GM19099 (cell line): ENCODE data around the gene ACE.

Source experiments
- POLR2A ChIP-seq: IDR thresholded peaks from 3 replicates; pipeline ENCODE4 v1.6.1; 2011; ENCODE audit warnings: low read depth; ENCODE audit not compliant: insufficient read length; ENCODE audit errors: extremely low read depth

The ACE gene

DNA sequence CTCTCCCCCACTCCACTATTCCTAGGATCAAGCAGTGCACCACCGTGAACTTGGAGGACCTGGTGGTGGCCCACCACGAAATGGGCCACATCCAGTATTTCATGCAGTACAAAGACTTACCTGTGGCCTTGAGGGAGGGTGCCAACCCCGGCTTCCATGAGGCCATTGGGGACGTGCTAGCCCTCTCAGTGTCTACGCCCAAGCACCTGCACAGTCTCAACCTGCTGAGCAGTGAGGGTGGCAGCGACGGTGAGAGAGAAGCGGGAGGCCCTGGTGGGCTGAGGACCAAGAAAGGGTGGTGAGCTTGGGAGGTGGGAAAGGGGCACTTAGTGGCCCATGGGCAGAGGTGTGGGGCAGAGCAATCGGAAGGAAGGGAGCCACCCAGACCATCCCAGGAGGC lies 16.6 kb downstream of the ACE start:
- TF ChIP-seq POLR2A, result no peak

DNA sequence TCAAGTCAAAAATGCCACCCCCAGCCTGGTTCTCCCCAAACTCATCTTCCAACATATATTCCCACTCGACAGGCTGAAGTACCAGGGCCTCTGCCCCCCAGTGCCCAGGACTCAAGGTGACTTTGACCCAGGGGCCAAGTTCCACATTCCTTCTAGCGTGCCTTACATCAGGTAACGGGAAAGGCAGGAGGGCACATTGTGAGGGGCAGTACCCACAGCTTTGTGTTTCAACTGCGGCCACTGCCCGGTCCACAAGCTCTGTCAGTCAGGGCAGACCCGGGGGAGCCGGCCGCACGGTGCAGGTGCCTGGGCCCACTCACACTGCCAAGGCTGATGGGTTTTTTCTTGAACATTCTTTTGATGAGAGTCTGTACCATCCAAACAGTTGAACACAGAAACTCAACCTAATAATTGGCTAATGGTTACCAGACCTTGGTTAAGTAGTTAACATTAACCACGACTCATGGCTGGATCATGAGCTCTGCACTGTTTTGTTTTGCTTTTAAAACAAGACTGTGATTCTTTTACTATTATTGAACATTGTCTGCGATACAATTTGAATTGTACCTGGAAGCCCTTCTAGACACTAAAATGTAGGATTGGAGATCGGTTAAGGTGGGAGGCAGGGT lies 17.6 kb downstream of the ACE start:
- TF ChIP-seq POLR2A, result no peak

DNA sequence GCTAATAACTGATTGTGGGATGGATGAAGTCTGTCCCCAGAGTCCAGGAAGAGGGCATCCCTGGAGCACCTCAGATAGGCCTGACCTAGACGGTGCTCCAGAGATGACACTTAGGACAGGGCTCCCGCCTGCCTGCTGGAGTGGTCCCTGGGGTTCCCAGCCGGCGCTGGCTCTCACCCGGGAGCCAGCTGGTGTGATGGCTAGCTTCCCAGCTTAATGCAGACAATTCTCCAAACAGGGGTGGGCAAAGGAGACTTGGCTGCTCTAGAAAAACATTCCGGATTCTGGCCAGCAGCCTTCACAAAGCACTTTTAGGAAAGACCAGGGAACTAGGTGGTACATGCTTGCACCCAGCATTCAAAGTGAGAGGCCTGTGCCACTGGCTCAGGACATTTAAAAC lies 18.6 kb downstream of the ACE start:
- TF ChIP-seq POLR2A, result no peak

DNA sequence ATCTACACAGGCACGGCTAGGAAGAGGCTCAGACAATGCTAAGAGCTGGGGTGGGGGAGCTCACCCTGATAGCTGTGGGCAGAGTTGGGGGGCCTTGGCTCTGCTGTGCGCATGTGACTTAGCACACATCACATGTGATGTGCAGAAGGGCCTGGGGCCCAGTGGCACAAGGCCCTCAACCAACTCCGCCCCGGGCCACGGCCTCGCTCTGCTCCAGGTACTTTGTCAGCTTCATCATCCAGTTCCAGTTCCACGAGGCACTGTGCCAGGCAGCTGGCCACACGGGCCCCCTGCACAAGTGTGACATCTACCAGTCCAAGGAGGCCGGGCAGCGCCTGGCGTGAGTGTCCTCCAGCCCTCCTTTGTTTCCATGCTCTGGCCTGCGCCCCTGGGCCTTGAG lies 19.3 kb downstream of the ACE start:
- TF ChIP-seq POLR2A, result no peak

DNA sequence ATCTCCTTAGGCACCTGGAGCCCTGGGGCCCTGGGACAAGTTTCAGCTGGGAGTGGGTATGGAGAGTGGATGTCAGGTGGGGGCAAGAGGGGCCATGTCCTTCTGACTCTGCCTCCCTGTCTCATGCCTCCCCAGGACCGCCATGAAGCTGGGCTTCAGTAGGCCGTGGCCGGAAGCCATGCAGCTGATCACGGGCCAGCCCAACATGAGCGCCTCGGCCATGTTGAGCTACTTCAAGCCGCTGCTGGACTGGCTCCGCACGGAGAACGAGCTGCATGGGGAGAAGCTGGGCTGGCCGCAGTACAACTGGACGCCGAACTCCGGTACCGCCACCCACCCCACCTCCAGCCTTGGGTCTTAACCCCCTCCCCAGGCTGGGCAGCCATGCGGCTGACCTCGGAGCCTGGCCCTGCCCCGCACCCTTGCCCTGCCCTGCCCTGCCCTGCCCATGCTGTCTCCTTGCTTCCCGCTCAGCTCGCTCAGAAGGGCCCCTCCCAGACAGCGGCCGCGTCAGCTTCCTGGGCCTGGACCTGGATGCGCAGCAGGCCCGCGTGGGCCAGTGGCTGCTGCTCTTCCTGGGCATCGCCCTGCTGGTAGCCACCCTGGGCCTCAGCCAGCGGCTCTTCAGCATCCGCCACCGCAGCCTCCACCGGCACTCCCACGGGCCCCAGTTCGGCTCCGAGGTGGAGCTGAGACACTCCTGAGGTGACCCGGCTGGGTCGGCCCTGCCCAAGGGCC lies 20.0 kb downstream of the ACE start:
- TF ChIP-seq POLR2A, result no peak

DNA sequence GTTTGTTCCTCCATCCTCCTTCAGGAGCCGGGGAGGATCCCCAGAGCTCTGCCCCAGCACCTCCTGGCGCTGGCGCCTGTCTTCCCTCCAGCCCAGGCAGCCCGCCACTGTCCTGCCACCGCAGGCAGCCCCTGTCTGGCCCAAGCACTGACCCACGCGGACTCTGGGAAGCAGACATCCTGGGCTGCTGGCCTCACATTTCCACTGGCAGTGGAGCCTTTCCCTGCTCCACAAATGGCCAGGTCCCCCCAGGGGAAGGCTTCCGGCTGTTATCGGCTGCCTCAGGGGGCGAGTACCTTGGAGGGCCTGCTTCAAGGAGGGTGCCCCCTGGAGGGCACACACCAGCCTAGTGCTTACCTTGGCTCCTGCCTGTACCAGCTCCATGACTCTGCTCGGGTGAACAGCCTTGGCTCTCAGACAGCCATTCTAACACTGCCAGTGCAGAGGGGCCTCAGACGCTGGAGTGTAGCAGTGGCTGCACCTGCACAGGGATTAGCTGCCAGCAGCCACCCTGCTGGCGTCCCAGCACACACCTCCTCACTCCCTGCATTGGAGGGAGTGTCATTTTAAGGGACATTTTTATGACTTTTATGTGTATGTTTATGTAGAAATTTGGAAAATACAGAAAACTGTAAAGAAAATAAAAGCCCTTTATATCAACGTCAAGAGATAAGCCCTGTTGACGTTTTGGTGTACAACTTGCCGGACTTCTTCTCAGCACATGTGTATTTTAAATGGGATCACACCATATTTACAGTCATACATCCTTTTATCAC lies 21.0 kb downstream of the ACE start:
- TF ChIP-seq POLR2A, result no peak

DNA sequence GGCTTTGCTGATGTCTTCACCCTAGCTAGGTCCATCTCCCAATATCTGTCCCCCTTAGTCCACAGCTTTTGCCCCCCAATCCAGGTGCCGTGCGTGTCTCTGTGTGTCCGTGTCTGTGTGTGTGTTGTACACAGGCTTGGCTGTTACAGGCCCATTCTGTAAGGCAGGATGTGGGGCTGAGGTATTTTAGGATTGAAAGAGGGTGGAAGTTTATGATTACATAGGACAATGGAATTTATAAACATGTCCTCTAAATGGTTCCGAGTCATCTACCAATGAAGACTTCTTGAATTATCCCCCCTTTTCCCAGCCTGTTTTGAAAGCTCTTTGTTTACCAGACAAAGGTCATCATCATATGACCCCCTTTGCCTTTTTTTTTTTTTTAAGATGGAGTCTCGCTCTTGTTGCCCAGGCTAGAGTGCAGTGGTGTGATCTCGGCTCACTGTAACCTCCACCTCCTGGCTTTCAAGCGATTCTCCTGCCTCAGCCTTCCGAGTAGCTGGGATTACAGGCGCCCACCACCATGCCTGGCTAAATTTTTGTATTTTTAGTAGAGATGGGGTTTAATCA lies 21.9 kb downstream of the ACE start:
- no peak for TF ChIP-seq POLR2A

DNA sequence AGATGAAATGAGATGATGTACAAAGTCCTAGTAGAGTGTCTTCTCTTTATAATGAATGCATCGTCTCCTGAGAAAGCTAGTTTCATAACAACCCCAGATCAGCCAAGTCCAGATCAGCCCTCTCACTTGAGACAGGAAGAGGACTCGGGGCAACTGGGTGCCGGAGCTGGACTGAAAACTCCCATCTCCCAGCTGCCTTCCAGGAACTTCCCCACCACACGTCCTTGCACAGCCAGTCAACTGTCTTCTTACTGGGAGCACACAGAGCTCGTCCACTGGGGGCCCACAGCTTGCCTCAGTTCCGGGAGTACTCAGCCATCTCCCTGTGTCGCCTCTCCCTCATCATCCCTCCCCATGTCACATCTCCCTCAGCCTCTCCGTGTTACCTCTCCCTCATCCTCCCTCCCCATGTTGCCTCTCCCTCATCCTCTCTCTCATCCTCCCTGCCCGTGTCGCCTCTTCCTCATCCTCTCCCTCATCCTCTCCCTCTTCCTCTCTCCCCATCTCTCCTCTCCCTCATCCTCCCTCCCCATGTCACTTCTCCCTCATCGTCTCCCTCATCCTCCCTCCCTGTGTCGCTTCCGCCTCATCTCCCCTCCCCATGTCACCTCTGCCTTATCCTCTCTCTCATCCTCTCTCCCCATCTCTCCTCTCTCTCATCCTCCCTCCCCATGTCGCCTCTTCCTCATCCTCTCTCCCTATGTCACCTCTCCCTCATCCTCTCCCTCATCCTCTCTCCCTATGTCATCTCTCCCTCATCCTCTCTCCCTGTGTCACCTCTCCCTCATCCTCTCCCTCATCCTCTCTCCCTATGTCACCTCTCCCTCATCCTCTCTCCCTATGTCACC lies 23.9 kb downstream of the ACE start:
- no peak for TF ChIP-seq POLR2A

DNA sequence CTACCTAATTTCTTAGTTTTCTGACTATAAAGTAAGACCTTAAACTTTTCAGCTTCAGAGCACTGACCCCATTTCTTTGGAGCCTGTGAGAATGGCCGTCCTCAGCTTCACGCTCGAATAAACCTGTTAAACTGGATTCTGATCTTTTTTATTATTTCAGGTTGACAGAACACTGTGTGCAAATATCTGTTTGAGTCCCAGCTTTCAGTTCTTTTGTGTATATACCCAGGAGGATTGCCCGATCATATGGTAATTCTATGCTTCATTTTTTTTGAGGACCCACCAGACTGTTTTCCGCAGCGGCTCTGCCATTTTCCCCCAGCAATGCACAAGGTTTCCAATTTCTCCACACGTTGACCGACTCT lies 26.5 kb downstream of the ACE start:
- TF ChIP-seq POLR2A, result no peak

DNA sequence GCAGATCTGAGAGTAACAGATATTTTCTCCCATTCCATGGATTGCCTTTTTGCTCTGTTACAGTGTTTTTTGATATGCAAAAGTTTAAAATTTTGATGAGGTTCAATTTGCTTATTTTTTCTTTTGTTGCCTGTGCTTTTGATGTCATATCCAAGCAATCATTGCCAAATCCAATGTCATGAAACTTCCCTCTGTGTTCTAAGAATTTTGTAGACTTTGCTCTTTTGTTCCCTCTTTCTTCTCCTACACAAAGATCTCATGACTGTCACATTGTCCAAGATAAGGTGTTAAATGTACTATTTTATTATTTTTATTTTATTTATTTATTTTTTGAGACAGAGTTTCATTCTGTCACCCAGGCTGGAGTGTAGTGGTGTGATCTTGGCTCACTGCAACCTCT lies 27.4 kb downstream of the ACE start:
- TF ChIP-seq POLR2A, result no peak

DNA sequence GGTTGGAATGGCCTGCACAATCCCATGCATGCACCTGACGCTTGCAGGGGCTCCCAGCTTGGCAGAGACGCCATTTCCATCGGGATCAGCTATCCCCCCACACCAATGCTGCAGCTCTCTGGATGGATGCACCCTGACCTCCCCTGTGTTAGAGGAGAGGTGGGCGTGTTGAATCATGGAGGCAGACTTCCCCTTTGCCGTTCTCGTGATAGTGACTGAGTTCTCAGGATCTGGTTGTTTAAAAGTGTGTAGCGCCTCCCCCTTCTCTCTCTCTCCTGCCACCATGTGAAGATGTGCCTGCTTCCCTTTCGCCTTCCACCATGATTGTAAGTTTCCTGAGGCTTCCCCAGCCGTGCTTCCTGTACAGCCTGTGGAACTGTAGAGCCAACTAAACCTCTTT lies 28.5 kb downstream of the ACE start:
- no peak for TF ChIP-seq POLR2A

DNA sequence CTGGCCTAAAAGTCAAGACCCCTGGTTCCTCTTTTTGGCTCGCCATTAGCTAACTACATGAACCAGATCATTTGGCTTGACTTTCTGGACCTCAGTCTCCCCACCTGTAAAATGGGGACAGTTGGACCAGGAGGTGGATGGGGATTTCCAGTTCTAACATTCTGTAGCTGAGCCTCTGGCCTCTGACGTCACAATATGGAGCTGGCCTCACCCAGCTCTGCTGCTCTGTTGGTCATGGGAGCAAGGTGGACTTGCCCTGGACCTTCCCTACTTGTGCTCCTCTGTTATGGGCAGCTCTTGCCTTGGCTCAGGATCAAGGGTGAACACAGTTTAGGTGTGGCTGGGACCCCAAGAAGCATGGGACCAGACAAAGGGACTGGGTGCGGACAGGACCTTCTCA lies 29.8 kb downstream of the ACE start:
- TF ChIP-seq POLR2A, result no peak

DNA sequence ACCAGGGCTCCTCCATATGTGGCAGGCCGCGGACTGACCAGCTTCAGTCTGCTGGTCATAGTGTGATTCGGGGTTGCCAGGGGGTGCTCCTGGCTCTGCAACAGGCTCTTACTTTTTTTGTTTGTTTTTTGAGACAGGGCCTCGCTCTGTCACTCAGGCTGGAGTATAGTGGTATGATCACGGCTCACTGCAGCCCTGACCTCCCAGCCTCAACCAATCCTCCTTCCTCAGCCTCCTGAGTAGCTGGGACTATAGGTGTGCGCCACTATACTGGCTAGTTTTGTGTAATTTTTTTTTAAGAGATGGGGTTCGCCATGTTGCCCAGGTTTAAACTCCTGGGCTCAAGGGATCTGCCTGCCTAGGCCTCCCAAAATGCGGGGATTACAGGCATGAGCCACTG lies 34.5 kb downstream of the ACE start:
- TF ChIP-seq POLR2A, result no peak

DNA sequence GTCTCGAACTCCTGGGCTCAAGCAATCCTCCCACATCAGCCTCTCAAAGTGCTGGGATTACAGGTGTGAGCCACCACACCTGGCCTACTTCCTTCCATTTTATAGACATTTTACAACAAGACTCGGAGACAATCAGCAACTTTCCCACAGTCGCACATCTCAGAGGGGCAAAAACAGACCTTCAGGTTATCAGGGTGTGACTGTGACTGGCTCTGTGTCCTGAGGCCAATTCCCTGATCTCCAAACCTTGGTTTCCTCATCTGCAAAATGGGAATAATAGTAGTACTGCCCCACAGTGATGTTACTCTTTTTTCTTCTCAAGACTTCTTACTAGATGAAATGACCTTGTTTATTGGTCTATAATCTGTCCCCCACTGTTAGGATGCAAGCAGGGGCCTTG lies 35.5 kb downstream of the ACE start:
- TF ChIP-seq POLR2A, result no peak

DNA sequence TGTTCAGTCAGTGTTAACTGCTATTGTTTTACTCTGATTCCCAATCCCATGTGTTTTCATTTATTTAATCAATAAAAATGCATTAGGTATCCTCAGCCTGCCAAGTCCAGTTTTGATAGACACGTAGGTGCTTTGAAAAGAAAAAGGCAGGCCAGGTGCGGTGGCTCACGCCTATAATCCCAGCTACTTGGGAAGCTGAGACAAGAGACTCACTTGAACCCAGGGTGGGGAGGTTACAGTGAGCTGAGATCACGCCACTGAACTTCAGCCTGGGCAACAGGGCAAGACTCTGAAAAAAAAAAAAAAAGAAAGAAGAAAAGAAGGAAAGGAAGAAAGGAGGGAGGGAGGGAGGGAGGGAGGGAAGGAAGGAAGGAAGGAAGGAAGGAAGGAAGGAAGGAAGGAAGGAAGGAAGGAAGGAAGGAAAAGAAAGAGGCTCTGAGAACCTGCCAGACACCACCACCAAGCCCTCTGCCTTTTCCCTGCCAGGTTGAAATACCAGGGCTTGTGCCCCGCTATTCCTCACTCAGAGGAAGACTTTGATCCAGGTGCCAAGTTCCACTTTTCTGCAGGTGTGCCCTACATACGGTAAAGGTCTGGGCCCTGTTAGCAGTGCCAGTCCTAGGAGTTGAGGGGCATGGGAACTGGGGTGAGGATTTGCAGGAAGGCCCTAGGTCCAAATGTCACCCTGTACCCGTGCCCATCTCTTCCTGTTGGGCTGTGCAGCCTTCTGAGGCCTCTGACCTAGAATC lies 36.2 kb downstream of the ACE start:
- TF ChIP-seq POLR2A, result no peak

DNA sequence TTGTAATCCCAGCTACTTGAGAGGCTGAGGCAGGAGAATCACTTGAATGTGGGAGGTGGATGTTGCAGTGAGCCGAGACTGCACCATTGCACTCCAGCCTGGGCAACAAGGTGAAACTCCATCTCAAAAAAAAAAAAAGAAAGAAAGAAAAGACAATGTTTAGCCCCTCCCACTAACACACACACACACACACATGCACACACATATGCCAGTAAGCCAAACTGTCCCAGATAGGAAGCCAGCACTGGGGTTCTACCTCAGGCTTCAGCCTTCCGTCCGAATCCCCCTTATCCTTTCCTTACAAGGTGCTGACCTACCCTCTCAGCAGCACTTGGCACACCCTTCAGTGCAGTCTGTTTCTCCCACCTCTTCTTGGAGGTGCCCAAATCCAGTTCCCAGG lies 37.6 kb downstream of the ACE start:
- no peak for TF ChIP-seq POLR2A
